ENCODE results near the gene CKB.

Gene CKB

DNA sequence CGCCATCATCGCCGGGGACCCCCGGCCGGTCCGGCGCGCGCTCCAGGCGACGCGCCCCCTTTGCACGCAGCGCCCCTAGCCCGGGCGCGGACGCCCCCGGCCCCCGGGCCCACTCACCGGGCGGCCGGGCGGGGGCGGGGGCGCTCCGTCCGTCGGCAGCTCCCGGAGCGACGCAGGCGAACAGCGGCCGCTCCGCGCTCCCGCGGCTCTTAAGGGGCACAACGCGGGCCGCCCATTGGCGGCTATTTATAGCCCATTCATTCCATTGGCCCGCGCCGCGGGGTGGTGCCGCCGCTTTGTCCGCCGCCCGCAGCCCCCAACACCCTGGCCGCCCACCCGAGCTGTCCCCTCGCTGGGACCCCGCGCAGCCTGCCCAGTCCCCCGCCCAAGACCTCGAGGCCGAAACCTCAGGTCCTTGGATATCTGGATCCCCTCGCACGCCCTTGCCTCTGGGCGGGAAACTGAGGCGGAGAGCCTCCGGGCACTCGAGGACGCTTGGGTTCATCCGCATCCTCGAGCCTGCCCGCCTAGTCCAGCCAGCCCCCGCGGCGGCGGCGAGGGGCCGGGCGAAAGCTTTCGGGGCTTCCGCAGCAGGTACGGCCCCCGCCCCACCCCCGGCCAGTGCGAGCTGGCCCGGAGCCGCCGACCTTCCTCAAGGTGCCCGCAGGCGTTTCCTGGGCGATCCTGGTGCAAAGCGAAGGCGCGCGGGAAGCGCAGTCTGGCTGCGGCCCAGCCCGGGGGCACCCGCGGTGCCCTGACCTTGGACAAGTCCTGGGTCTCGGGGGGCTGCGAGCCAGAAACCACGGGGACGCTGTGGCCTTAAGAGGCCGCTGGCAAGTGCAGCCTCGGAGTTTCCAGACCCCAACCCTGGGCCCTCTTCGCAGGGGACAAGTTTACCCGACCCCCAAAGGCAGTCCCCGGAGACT is at the start of gene CKB:
Gene CKB (minus strand): TSS at position 182 of the 926 bp plus-strand sequence. CDS start 337 bp downstream, outside the sequence.
- no peak for DNase-seq (ENCODE audit: low read depth)

DNA sequence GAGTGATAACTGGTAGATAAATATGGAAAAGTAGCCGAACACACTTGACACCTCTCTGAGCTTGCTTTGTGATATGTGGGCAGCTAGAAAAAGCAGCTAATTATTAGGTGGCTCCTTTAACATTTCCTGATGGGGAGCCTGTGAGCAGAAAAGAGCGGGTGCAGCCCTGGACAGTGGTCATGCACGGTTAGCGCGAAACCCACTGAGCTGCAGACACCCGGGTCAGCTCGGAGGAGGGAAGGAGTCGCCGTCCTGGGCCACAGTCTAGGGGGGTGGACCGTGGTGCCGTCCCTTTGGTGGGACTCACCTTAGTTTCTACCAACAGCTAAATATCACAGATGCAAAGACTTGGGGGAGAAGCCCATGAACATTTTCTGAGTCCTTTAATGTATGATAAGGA is 46.8 kb upstream of the CKB start:
- no peak for DNase-seq (ENCODE audit: low read depth)

DNA sequence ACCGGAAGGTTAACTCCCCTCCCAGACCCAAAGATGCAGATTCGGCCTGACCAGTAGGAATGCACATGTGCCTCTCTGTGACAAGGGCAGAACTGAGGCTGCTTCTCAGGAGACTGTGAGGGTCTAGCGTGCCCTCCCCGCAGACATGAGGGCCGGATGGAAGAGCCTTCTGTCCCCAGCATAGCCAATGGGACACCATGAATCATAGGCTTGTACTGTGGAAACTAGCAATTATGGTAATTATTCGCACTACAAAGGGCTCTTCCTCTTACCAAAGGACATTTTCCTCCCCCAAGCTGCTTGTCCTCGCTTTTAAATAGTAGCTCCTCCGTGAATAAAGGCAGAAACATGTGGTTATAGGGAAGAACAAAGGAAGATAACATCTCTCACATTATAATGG is 46.3 kb upstream of the CKB start:
- DNase-seq (ENCODE audit: low read depth), result no peak

DNA sequence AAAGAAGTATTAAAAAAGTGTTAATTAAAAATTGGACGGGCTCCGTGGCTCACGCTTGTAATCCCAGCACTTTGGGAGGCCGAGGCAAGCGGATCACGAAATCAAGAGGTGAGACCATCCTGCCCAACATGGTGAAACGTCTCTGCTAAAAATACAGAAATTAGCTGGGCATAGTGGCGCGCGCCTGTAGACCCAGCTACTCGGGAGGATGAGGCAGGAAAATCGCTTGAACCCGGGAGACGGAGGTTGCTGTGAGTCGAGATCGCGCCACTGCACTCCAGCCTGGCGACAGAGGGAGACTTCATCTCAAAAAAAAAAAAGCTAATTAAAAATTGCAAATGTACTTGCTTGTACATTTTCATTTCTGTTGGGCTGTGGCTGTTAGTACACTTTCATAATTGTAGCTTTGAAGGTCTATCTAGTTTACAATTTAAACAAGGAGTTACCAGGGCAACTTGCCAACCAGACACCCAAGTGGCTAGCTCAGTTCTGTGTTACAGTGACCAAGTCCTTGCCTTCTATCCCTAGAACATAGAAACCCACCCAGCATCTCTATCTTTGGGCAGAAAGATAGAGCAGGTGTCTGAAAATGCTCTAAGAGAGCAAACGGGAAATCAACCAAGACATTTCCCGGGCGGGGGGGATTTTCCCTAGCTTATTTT is 41.3 kb upstream of the CKB start:
- DNase-seq (ENCODE audit: low read depth), result no peak

DNA sequence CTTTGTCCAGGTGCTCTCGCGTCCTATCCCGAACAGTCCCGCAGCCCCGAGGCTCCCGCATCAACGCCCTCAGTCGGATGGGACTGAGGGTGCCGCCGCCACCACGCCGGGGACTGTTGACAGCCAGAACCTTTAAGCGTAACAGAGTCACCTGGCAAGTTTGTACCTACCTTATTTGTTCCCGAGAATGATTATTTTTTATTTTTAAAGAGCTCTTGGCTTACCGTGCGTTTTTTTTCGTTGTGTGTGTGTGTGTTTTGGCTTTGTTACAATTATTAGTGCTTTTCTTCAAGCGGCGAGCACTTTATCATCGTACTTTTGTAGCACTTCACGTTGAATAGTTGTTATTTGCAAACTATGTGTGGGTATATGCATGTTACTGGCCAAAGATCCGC is 40.6 kb upstream of the CKB start:
- no peak for DNase-seq (ENCODE audit: low read depth)

DNA sequence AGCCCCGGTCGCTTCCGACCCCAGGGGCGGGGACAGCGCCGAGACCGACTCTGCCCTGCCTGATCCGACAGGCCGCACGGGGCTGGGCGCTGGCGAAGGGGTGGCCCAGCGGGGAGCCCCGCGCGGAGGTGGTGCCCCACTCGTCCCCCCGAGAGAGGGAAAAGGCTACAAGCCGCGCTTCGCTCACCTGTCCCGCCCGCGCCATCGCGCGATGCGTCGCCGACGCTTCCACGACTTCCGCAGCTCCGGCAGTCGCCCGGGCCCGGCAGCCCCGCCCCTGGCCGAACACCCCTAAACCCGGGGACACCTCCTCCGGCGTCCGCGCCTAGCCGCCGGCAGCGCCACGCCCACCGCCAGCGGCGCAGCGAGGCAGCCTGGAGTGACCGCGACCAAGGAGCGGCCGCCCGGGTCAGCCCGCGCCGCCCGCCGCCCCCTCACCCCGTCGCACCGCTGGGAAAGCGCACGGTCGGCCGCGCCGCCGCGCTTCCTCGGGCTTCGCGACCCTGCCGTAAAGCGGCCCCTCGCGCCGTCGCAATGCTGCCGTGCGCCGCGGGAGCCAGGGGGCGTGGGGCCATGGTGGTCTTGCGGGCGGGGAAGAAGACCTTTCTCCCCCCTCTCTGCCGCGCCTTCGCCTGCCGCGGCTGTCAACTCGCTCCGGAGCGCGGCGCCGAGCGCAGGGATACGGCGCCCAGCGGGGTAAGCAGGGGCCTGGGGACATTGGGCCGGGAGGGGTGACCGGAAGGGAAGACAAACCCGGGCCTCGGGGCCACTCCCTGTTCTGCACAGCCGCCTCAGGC is 40.0 kb upstream of the CKB start, which contains the start of the genes BAG5 and COA8:
Gene BAG5 (minus strand): TSS at position 229 of the 797 bp plus-strand sequence. CDS start 1,493 bp downstream, outside the sequence.
Gene COA8 (plus strand): TSS at position 532 of the 797 bp plus-strand sequence. CDS start 42 bp downstream, at position 574.
- DNase-seq (ENCODE audit: low read depth), result no peak

DNA sequence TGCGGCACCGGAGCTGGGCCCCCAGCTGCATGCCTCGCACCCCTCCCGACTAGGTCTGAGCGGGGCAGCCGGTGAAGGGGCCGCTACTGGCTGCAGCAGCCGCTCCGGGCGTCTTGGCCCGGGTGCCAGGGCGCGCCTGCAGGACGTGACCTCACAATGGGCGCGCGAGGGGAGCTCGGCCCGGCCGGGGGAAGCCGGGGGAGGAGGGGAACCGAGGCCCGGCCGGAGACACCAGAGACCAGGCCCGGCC is 39.5 kb upstream of the CKB start:
- DNase-seq (ENCODE audit: low read depth), result no peak

DNA sequence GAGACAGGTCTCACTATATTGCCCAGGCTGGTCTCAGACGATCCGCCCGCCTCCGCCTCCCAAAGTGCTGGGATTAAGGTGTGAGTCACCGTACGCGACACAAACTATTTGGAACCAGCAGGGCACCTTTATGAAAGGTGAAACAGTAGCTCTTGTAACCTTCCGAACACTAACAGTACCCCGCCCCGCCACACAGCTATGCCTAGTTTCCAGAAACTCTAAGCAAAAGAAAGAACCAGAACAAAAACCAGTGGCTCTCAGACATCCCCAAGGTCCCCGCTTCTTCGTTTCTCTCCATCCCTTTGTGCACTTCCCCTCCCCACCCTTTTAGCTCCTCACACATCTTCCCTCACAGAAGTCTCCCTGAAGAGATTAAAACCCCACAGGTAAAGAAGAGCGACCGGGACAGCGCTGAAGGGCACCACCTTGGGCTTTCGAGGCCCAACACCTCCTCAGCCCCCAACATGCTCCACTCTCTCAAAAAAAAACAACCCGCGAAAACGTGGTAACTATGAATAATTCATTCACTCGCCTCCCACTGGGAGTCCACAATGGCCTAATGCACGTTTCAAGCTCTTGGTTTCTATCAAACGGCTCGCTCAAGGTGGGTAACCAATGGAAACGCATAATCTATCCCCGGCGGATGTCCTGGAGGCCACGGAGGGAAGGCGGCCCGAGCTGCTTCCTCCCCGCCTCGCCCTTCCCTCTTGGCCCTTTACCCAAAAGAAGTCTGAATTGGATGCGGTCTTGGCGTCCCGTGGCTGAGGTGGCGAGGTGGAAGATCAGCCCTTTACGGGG is 39.0 kb upstream of the CKB start:
- no peak for DNase-seq (ENCODE audit: low read depth)

DNA sequence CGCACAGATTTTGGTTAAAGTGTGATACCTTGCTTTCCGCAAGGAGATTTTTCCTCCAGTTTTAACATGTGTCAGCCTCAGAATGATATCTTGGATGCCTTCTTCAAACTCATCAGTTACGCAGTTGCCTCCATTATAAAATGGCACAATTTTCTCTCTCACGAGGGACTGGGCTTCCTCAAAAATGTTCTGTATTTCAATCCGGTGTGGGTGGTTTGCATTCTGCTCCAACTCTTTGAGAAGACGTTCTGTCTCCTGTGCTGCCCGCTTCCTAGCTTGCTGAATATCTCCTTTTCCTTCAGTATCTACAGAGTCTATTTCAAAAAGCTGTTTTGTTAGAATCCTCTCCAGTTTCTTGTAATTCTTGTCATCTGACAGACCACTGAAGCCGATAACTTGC is 38.1 kb upstream of the CKB start:
- DNase-seq (ENCODE audit: low read depth), result no peak

DNA sequence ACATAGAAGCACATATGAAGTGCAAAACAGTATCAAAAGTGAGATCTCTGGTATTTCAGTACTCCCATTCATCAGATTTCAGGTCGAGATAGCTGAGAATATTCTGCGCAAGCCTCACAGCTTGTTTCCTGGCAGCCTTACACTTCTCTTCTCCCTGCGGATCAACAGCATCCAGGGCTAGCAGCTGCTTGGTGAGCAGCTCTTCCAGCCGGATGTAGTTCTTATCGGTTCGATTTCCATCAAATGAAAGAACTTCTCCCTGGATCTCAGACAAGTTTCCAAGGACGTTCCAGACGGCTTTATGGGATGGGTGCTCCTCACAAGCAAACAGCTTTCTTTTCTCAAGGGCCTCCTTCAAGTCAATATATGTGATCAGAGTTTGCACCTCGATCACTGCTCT is 37.1 kb upstream of the CKB start:
- no peak for DNase-seq (ENCODE audit: low read depth)

DNA sequence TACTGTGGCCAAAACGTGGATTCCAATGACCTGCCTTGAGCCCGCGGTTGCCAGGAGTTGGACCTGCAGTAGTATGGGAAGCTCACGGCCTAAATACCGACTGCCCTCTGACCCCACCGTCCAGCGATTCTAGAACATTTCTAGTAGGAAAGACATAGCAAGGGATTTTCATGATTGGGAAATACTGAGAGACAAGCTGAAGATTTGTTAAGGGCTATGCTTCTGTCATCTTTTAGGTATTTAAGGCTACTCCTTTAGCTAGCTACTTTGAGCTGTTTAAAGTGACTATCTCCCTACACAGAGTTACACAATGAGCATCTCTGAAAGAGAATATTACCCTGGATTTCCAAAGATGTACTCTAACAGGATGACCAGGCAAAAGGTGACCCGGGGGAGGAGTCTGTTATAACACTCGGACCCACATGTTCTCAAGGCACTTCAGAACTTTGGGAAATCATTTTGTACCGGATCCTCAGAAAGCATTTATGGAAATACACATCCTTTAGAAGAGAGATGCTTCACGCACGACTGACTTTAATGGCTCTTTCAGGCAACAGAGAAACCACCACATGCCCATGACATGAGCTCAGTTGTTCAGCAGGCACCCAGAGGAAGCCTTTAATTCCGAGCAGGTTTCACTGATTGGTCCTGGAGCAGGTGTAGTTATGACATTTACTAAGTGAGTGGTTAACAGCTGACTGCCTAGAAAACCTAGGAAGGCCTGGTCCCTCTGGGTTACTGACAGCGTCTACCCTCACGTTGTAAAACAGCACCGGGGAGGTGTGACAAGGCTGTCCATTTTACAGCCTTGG is 35.6 kb upstream of the CKB start:
- peak; percentile 41 for DNase-seq (ENCODE audit: low read depth)

DNA sequence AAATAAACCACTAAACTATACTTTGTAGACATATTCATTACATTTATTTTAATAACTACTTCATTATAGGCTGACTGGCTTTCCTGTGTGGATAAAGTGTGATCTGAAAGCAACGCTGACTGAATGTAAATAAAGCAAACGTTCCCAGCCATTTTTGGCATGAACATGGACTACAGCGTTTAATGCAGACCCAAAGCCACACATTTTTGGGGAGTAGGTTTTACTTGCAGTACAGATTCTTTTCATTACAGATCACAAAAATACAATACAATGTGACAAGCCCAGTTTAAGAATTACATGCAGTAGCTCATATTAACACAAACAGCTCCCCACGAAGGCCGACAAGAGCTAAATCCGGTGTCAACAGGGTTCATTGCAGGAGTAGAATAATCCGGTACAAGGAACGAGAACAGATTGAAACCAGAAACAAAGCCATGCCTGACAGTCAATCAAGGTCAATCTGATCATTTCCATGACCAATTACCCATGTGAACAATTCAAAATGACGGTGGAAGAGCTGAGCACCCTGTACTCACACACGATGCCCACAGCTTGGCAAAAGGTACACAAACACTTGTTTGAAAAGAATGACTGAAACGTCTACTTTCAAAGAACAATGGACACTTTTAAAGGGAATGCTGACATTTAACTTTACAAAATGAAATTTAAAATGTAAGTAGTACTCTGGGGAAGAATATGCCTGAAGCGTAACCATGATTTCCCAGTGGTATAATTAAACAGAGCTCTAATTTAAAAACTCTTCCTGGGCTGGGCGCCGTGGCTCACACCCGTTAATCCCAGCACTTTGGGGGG is 34.5 kb upstream of the CKB start:
- DNase-seq (ENCODE audit: low read depth), result no peak

DNA sequence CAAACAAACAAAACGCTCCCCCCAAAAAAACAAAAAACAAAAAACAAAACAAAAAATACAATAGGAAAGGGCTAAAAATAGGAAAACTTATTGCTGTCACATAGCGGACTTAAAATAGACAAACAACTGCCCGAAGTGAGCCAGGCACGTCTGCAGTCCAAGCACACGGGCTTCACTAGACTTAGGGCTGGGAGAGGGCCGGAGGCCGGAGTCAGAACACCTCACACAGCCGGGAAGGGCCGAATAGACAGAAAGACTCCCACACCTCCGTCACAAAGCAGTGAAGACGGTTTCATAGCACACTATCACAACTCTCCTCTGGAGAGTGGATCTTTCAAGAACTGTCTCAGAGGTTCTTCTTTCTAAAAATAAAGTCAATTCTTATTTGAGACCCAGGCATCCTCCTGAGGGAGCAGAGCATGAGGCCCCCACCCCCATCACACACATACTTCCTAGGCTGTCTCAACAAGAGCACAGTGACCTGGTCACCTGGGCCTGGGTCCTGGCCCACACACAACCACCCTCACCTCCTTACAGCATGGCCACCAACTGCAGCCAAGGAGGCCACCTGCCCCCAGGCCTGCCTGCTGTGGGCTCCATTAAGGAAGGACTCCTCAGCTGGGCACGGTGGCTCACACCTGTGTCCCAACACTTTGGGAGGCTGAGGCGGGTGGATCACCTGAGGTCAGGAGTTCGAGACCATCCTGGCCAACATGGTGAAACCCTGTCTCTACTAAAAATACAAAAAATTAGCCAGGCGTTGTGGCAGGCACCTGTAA is 33.1 kb upstream of the CKB start:
- DNase-seq (ENCODE audit: low read depth), result no peak

DNA sequence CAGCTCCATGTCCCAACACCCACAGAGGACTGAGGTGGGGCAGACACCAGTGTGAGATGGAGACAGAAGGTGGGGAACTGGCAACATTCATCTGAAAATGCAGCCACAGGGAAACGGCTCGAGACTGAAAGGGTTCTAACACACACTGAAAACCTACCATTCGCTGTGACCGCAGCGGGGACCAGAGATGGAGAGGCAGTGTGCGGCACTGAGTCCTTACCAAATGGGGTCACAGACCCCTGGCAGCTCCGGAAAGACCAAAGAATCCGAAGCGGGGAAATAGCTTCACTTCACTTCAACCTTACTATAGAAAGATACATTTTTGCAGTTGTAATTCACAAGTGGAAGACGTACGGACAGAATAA is 30.2 kb upstream of the CKB start:
- DNase-seq (ENCODE audit: low read depth), result no peak

DNA sequence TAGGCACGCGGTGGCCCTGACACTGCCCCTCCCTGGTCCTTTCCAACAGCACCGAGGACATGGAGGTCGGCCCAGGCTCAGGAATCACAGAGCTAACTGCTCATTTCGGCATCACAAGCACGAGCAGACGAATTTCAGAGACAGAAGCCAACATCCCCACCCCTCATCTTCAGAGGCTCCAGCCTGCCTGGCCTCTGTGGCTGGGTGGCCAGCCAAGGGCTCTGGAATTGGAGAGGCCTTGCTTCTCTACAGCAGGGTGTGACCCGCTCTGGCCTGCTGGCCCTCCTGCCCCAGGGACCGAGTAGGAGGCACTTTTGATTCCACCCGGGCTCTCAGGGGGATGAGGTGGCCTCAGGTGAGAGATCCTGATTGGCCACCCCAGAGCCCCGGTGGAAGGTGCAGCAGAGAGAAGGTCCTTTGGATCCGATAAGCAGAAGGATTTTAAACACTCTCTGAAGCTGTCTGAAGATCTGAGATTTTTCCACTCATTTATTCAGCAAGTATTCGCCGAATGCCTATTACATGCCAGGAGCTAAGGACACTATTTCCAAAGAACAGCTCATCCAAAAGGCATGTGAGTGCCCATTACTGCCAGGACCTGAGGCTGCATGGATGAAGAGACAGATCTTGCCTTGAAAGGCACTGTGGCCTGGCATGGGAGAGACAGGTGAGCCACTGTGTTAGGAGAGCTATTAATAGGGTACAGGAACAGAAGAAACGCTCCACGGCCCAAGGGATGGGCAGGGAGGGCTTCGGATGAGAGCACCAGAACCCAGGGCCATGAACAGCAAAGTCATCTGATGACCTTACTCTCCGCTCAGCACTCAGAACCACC is 29.6 kb upstream of the CKB start:
- no peak for DNase-seq (ENCODE audit: low read depth)

DNA sequence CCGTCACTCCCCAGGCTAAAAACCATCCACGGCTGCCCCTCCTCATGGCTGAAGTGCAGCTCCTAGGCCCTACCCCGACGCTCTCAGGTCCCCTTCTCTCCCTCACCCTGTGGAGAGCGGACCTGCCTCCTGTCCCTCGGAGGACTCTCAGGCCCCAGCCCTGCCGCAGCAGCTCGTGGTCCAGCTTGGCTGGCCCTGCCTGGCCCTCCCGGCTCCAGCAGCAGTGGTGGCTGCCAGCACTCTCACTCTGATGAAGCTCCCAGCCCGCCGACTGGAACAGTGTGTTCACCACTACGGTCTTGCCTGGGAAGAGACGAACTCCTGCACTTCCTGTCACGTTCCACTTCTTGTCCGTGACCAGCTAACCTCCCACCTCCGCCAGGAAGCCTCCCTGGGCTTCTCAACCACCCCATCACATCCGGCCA is 28.7 kb upstream of the CKB start:
- no peak for DNase-seq (ENCODE audit: low read depth)

DNA sequence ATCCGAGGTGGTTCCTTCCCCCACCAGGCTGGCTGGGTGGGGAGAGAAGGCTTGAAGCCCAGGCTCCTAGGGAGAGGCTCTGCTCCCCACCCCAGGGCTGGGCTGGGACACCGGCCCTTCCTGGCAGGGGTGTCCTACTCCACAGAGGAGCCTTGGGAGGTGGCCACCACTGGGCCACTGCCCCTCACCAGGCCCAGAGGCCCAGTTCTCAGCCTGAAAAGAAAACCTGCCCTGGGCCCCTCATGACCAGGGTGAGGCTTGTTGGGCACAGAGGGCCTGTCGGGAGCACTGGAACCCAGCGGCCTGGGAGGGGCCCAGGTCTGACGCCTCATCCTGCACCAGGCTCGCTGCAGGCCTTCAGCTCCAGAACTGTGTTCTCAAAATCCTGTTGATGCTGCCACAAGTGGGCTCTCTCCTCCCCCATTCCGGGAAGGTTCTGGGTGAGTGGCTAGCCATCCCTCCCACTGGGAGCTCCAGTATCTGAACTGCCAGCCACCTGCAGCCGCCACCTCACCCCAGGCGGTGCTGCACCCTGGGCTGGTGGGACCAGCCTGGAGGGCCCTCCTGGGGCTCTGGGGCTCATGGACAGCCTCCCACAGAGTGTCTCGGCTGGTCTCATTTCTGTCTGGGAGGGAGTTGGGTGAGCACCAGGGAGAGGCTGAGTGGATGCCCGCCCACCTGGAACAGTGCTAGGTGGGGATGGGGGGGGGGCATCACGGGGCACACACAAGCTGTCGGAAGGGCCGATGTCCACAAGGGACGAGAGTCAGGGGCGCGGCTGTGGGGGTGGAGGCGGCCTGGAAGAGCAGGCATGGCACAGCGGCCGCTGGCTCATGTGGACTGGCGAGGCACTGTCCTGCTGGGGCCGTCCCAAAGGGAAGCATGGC is 28.1 kb upstream of the CKB start:
- DNase-seq (ENCODE audit: low read depth), result no peak
